HCT116 (cell line): Measurements from ENCODE around the gene CYP2A6. TPM values are rescaled to one million over a fixed set of nuclear protein-coding genes. Genes with fewer than 3 reads are reported as not detected.

Experiments
- ATAC-seq: fragments of 200-7000 bp; cut with Tn5 transposase; 2 replicates; pipeline ENCODE4 v1.9.1; 2020; ENCODE audit warnings: mild to moderate bottlenecking, moderate library complexity
- BruUV-seq: library from RNA; stranded (reverse); fragments of 400-500 nt; replicated peaks from 2 replicates; lab custom pipeline; 2021; lab: Mats Ljungman, UMichigan
- CTCF ChIA-PET: fragments of 300-600 bp; sonication (Branson Sonifier 250); formaldehyde crosslinking; loops from one replicate; lab custom pipeline; 2021; ENCODE audit warnings: antibody characterized with exemption; lab: Charles Lee
- POLR2A ChIA-PET: fragments of 300-600, 350-600 bp; sonication (Branson Sonifier 250); formaldehyde crosslinking; loops from one replicate; lab custom pipeline; 2021; ENCODE audit warnings: antibody characterized with exemption; lab: Charles Lee
- RAD21 ChIA-PET, 2 experiments: fragments of 300-600 bp; sonication (Branson Sonifier 250); formaldehyde crosslinking; loops; one replicate each; lab custom pipeline; 2023; ENCODE audit warnings: low total read pairs in 2 of 2; ENCODE audit not compliant: uncharacterized antibody in 2 of 2, unreplicated experiment in 2 of 2, low non-redundant PET in 1 of 2; lab: Charles Lee
- DNase-seq: peaks from one replicate; pipeline ENCODE4 v3.0.0-alpha.2; 2010; ENCODE audit warnings: low read depth, low spot score
- H2AFZ ChIP-seq: fragments of 200-600 bp; shearing (Covaris generic), sonication (generic); 2 replicates; pipeline ENCODE4 v1.6.1; 2017; ENCODE audit warnings: low read depth, mixed run types, mixed read lengths, antibody characterized with exemption, low read length; ENCODE audit not compliant: poor library complexity, severe bottlenecking
- H3K27ac ChIP-seq: 2 replicates; pipeline ENCODE4 v1.5.1; 2012; ENCODE audit warnings: low read depth, low read length
- H3K27me3 ChIP-seq: fragments of 200-600 bp; sonication (generic); 2 replicates; pipeline ENCODE4 v1.6.1; 2016; ENCODE audit warnings: mixed run types, low read length, mixed read lengths; ENCODE audit not compliant: insufficient read depth
- H3K36me3 ChIP-seq, 2 experiments: fragments of 200-500 bp in 1 of 2; fragments of 200-600 bp in 1 of 2; sonication (Bioruptor generic) in 1 of 2; sonication (generic) in 1 of 2; 2 replicates each; pipeline versions ENCODE4 v1.5.1 to v1.6.1; 2014 to 2016; ENCODE audit warnings: low read length in 2 of 2, inconsistent platforms in 1 of 2, mixed read lengths in 1 of 2, mixed run types in 1 of 2; ENCODE audit not compliant: insufficient read depth in 2 of 2, control insufficient read depth in 1 of 2
- H3K4me1 ChIP-seq, 2 experiments: fragments of 200-600 bp in 1 of 2; sonication (generic) in 1 of 2; 2 replicates each; pipeline versions ENCODE4 v1.5.1 to v1.6.1; 2012 to 2017; ENCODE audit warnings: low read length in 2 of 2, inconsistent platforms in 1 of 2, mild to moderate bottlenecking in 1 of 2, mixed read lengths in 1 of 2, mixed run types in 1 of 2, moderate library complexity in 1 of 2; ENCODE audit not compliant: insufficient read depth in 2 of 2, control insufficient read depth in 1 of 2
- H3K4me2 ChIP-seq: fragments of 200-600 bp; sonication (generic); 2 replicates; pipeline ENCODE4 v1.6.1; 2017; ENCODE audit warnings: mixed run types, low read length, mixed read lengths
- H3K4me3 ChIP-seq, 2 experiments: fragments of 200-600 bp in 1 of 2; sonication (generic) in 1 of 2; replicated peaks in 1 of 2; 2 replicates each; pipeline ENCODE4 v1.5.1; 2011 to 2016; ENCODE audit warnings: low read length in 2 of 2, control low read depth in 1 of 2, low read depth in 1 of 2, mild to moderate bottlenecking in 1 of 2, mixed read lengths in 1 of 2, mixed run types in 1 of 2
- H3K79me2 ChIP-seq: fragments of 200-600 bp; sonication (generic); 2 replicates; pipeline ENCODE4 v1.6.1; 2017; ENCODE audit warnings: mild to moderate bottlenecking, mixed run types, low read length, moderate library complexity, mixed read lengths; ENCODE audit not compliant: insufficient read depth
- H3K9ac ChIP-seq: fragments of 200-600 bp; sonication (generic); 2 replicates; pipeline ENCODE4 v1.6.1; 2016; ENCODE audit warnings: low read length, mixed read lengths
- H3K9me2 ChIP-seq: fragments of 200-600 bp; sonication (generic), shearing (Covaris generic); 2 replicates; pipeline ENCODE4 v1.6.1; 2017; ENCODE audit warnings: mixed run types, mild to moderate bottlenecking, moderate library complexity; ENCODE audit not compliant: insufficient read depth
- H3K9me3 ChIP-seq, 2 experiments: fragments of 200-500 bp in 1 of 2; fragments of 200-600 bp in 1 of 2; sonication (Bioruptor generic) in 1 of 2; sonication (generic) in 1 of 2; 2 replicates each; pipeline ENCODE4 v1.6.1; 2014 to 2017; ENCODE audit warnings: low read length in 2 of 2, mixed read lengths in 2 of 2, inconsistent platforms in 1 of 2, low read depth in 1 of 2, mild to moderate bottlenecking in 1 of 2, mixed run types in 1 of 2, moderate library complexity in 1 of 2; ENCODE audit not compliant: control insufficient read depth in 1 of 2, insufficient read depth in 1 of 2
- H4K20me1 ChIP-seq: fragments of 200-600 bp; sonication (generic), shearing (Covaris generic); 2 replicates; pipeline ENCODE4 v1.6.1; 2017; ENCODE audit warnings: mixed run types, mild to moderate bottlenecking, moderate library complexity; ENCODE audit not compliant: insufficient read depth
- CBX3 ChIP-seq: IDR thresholded peaks from 2 replicates; pipeline ENCODE4 v1.6.1; 2012; ENCODE audit warnings: low read depth
- CEBPB ChIP-seq: IDR thresholded peaks from 2 replicates; pipeline ENCODE4 v1.6.1; 2012; ENCODE audit warnings: low read depth
- EZH2 ChIP-seq: fragments of 200-600 bp; sonication (generic); IDR thresholded peaks from 2 replicates; pipeline ENCODE4 v1.6.1; 2017; ENCODE audit warnings: antibody characterized with exemption, mixed run types
- EZH2phosphoT487 ChIP-seq: fragments of 200-600 bp; IDR thresholded peaks from 2 replicates; pipeline ENCODE4 v1.6.1; 2018; ENCODE audit warnings: antibody characterized with exemption, borderline replicate concordance
- FOSL1 ChIP-seq: IDR thresholded peaks from 2 replicates; pipeline ENCODE4 v1.6.1; 2012; ENCODE audit warnings: low read depth
- POLR2A ChIP-seq: IDR thresholded peaks from 2 replicates; pipeline ENCODE4 v1.7.0; 2011; ENCODE audit warnings: borderline replicate concordance; ENCODE audit not compliant: insufficient read depth, insufficient read length; ENCODE audit errors: extremely low read depth
- POLR2AphosphoS5 ChIP-seq: IDR thresholded peaks from 2 replicates; pipeline ENCODE4 v1.6.1; 2011; ENCODE audit warnings: mild to moderate bottlenecking, low read depth, low read length, moderate library complexity
- SP1 ChIP-seq: IDR thresholded peaks from 2 replicates; pipeline ENCODE4 v1.6.1; 2012; ENCODE audit warnings: low read depth
- SRF ChIP-seq: IDR thresholded peaks from 2 replicates; pipeline ENCODE4 v1.6.1; 2012; ENCODE audit warnings: low read depth
- YY1 ChIP-seq: IDR thresholded peaks from 2 replicates; pipeline ENCODE4 v1.6.1; 2011; ENCODE audit warnings: low read length, low read depth, moderate library complexity, mild to moderate bottlenecking; ENCODE audit not compliant: insufficient replicate concordance; ENCODE audit errors: extremely low read depth
- ZFX ChIP-seq: fragments of 450-650 bp; IDR thresholded peaks from 2 replicates; pipeline ENCODE4 v1.6.1; 2017
- ZNF274 ChIP-seq: fragments of 200-500 bp; sonication (Bioruptor generic); IDR thresholded peaks from 2 replicates; pipeline ENCODE4 v1.6.1; 2014; ENCODE audit warnings: mild to moderate bottlenecking, low read depth, low read length, inconsistent platforms
- intact Hi-C: fragments of 100-400 bp; cut with micrococcal nuclease; formaldehyde crosslinking; loops from 2 replicates; pipeline ENCODE4 v1.10.0; 2022
- total RNA-seq: library from RNA; stranded (reverse); gene quantifications from one replicate; pipeline ENCODE4 v1.2.1, GENCODE V29; 2021; ENCODE audit not compliant: unreplicated experiment
- TF ChIP-seq, protein P1 (sequence below): IDR thresholded peaks from 2 replicates; pipeline ENCODE4 v1.6.1; 2012
- TF ChIP-seq, protein P2 (sequence below): IDR thresholded peaks from 2 replicates; pipeline ENCODE4 v1.6.1; 2012; ENCODE audit warnings: low read depth
- TF ChIP-seq, protein P3 (sequence below): IDR thresholded peaks from 2 replicates; pipeline ENCODE4 v1.6.1; 2012
- TF ChIP-seq, protein P4 (sequence below): IDR thresholded peaks from 2 replicates; pipeline ENCODE4 v1.6.1; 2011; ENCODE audit warnings: mild to moderate bottlenecking, low read length, moderate library complexity; ENCODE audit not compliant: insufficient replicate concordance; ENCODE audit errors: extremely low read depth

Gene CYP2A6
- total RNA-seq, 1 experiment from 2014 or later: 0.57 TPM

DNA sequence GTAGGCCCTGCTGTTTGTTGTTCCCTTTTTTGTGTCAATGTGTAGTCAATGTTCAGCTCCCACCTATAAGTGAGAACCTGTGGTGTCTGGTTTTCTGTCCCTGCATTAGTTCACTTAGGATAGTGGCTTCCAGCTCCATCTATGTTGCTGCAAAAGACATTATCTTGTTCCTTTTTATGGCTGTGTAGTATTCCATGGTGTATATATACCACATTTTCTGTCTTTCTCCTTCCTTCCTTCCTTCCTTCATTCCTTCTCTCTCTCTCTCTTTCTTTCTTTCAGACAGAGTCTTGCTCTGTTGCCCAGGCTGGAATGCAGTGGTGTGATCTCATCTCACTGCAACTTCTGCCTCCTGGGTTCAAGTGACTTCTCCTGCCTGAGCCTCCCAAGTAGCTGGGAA lies 21.0 kb downstream of the CYP2A6 start:
- Histone ChIP-seq H3K9me3 (no peaks in the 10 kb centered on the region), H3K9me2 (no peaks in the 10 kb centered on the region), H3K4me3 (no peak overlapping the region), H3K9ac (no peak overlapping the region), H3K79me2 (no peaks in the 10 kb centered on the region), H4K20me1 (no peaks in the 10 kb centered on the region), H3K27ac (no peak overlapping the region), H3K4me2 (no peak overlapping the region), H3K27me3 (no peaks in the 10 kb centered on the region), H3K36me3 (no peaks in the 10 kb centered on the region), H2AFZ (no peak overlapping the region), H3K4me1 (peaks cover 12 to 13% of the 10 kb centered on the region in 2 experiments)
- RAD21 ChIA-PET: no interaction called here
- TF ChIP-seq, protein P1, sequence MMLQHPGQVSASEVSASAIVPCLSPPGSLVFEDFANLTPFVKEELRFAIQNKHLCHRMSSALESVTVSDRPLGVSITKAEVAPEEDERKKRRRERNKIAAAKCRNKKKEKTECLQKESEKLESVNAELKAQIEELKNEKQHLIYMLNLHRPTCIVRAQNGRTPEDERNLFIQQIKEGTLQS: no peak
- TF ChIP-seq, protein P2, sequence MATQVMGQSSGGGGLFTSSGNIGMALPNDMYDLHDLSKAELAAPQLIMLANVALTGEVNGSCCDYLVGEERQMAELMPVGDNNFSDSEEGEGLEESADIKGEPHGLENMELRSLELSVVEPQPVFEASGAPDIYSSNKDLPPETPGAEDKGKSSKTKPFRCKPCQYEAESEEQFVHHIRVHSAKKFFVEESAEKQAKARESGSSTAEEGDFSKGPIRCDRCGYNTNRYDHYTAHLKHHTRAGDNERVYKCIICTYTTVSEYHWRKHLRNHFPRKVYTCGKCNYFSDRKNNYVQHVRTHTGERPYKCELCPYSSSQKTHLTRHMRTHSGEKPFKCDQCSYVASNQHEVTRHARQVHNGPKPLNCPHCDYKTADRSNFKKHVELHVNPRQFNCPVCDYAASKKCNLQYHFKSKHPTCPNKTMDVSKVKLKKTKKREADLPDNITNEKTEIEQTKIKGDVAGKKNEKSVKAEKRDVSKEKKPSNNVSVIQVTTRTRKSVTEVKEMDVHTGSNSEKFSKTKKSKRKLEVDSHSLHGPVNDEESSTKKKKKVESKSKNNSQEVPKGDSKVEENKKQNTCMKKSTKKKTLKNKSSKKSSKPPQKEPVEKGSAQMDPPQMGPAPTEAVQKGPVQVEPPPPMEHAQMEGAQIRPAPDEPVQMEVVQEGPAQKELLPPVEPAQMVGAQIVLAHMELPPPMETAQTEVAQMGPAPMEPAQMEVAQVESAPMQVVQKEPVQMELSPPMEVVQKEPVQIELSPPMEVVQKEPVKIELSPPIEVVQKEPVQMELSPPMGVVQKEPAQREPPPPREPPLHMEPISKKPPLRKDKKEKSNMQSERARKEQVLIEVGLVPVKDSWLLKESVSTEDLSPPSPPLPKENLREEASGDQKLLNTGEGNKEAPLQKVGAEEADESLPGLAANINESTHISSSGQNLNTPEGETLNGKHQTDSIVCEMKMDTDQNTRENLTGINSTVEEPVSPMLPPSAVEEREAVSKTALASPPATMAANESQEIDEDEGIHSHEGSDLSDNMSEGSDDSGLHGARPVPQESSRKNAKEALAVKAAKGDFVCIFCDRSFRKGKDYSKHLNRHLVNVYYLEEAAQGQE: no peak
- TF ChIP-seq EZH2: no peak
- no peak for TF ChIP-seq YY1
- no peak for TF ChIP-seq SP1
- no peak for TF ChIP-seq POLR2A
- TF ChIP-seq ZFX: no peak
- TF ChIP-seq ZNF274: no peak
- TF ChIP-seq FOSL1: no peak
- TF ChIP-seq, protein P3, sequence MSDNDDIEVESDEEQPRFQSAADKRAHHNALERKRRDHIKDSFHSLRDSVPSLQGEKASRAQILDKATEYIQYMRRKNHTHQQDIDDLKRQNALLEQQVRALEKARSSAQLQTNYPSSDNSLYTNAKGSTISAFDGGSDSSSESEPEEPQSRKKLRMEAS: no peak
- TF ChIP-seq EZH2phosphoT487: no peak
- TF ChIP-seq, protein P4, sequence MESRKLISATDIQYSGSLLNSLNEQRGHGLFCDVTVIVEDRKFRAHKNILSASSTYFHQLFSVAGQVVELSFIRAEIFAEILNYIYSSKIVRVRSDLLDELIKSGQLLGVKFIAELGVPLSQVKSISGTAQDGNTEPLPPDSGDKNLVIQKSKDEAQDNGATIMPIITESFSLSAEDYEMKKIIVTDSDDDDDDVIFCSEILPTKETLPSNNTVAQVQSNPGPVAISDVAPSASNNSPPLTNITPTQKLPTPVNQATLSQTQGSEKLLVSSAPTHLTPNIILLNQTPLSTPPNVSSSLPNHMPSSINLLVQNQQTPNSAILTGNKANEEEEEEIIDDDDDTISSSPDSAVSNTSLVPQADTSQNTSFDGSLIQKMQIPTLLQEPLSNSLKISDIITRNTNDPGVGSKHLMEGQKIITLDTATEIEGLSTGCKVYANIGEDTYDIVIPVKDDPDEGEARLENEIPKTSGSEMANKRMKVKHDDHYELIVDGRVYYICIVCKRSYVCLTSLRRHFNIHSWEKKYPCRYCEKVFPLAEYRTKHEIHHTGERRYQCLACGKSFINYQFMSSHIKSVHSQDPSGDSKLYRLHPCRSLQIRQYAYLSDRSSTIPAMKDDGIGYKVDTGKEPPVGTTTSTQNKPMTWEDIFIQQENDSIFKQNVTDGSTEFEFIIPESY: no peak
- TF ChIP-seq CEBPB: no peak
- no peak for TF ChIP-seq POLR2AphosphoS5
- no peak for TF ChIP-seq SRF
- TF ChIP-seq CBX3: no peak
- no peak for ATAC-seq
- intact Hi-C loops: no loop called here
- POLR2A ChIA-PET: no interaction called here
- no peak for DNase-seq
- BruUV-seq: no TSS peak
- CTCF ChIA-PET: interaction anchor here (1.6 kb wide), 1 partner anchor 9 kb away, joined by 4 read pairs; no protein-coding TSS in a partner anchor
